Peyer's patch (tissue), 4 donors: ENCODE results near the gene SLC13A2. TPM values are rescaled to one million over a fixed set of nuclear protein-coding genes. Genes with fewer than 3 reads are reported as not detected.
"Not testable (repeated sequence)": the region's sequence is repeated elsewhere in the genome, so short reads cannot be mapped to it uniquely, and the experiment has no call there.

ENCODE experiments used
- DNase-seq, 3 donors: peaks; one replicate each; pipeline ENCODE4 v3.0.0-alpha.2; 2017 to 2019
- H3K27ac ChIP-seq, 4 donors: fragments of 200-600 bp; sonication (generic); one replicate each; pipeline ENCODE4 v1.5.1; 2016 to 2019
- H3K27me3 ChIP-seq, 2 donors: fragments of 200-600 bp; sonication (generic); one replicate each; pipeline ENCODE4 v1.5.1; 2019
- H3K36me3 ChIP-seq, 3 donors: fragments of 200-600 bp; sonication (generic); one replicate each; pipeline ENCODE4 v1.5.1; 2016 to 2019
- H3K4me1 ChIP-seq, 4 donors: fragments of 200-600 bp; sonication (generic); one replicate each; pipeline ENCODE4 v1.5.1; 2016 to 2019
- H3K4me3 ChIP-seq, 4 donors: fragments of 200-600 bp; sonication (generic); 1 replicate in 3 of 4; 2 replicates in 1 of 4; pipeline ENCODE4 v1.5.1; 2016 to 2019; ENCODE audit warnings: mild to moderate bottlenecking in 1 of 4
- H3K9me3 ChIP-seq, 4 donors: fragments of 200-600 bp; sonication (generic); one replicate each; pipeline ENCODE4 v1.5.1; 2016 to 2019; ENCODE audit warnings: mild to moderate bottlenecking in 1 of 4
- POLR2A ChIP-seq, 2 donors: fragments of 450-650 bp; IDR thresholded peaks; one replicate each; pipeline ENCODE4 v1.5.1; 2017; ENCODE audit warnings: antibody characterized with exemption in 2 of 2, mild to moderate bottlenecking in 2 of 2, moderate library complexity in 2 of 2
- total RNA-seq, 4 donors: library from RNA; depleted of rRNA; stranded (reverse); fragments of >200 nt; gene quantifications; one replicate each; pipeline ENCODE4 v1.1.0, GENCODE V29; 2016
- TF ChIP-seq, protein P1 (sequence below), 6 experiments: fragments of 450-650 bp in 4 of 6; fragments of 200-600 bp in 2 of 6; sonication (generic) in 1 of 6; IDR thresholded peaks; one replicate each; pipeline ENCODE4 v1.5.1; 2017 to 2019; ENCODE audit warnings: antibody characterized with exemption in 6 of 6, mild to moderate bottlenecking in 3 of 6, moderate library complexity in 1 of 6

SLC13A2 gene
- total RNA-seq, 4 donors from 2014 or later, result 11.6 to 612 (median 544) TPM

GRCh38 chr17:28518578-28518977, 45.1 kb downstream of the SLC13A2 start:
- Histone ChIP-seq H3K9me3 (no peaks in the 10 kb centered on the region), H3K36me3 (no peaks in the 10 kb centered on the region), H3K27me3 (no peaks in the 10 kb centered on the region), H3K27ac (no peak overlapping the region), H3K4me3 (no peak overlapping the region), H3K4me1 (no peaks in the 10 kb centered on the region)
- TF ChIP-seq POLR2A (IDR thresholded peaks at IDR 0.05), result no peak
- DNase-seq, result no peak

DNA sequence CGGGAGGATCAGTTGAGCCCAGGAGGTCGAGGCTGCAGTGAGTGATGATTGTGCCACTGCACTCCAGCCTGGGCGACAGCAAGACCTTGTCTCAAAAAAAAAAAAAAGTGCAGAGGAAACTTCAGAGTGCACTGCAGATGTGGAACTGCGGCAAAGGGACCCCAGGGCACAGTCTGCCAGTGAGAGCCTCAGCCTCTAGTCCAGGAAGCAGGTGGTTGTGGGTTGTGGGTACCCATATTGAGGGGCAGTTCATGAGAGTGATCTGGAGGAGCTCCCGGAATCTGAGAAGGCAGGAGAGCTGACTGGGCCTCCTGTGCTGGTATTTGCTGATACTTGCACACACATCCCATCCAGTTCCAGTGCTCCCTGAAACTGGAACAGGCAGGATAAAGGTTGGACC, 45.8 kb downstream of the SLC13A2 start:
- Histone ChIP-seq H3K9me3 (no peaks in the 10 kb centered on the region), H3K4me1 (no peaks in the 10 kb centered on the region), H3K27me3 (no peaks in the 10 kb centered on the region), H3K27ac (no peak overlapping the region), H3K4me3 (no peak overlapping the region), H3K36me3 (no peaks in the 10 kb centered on the region)
- TF ChIP-seq, protein P1, sequence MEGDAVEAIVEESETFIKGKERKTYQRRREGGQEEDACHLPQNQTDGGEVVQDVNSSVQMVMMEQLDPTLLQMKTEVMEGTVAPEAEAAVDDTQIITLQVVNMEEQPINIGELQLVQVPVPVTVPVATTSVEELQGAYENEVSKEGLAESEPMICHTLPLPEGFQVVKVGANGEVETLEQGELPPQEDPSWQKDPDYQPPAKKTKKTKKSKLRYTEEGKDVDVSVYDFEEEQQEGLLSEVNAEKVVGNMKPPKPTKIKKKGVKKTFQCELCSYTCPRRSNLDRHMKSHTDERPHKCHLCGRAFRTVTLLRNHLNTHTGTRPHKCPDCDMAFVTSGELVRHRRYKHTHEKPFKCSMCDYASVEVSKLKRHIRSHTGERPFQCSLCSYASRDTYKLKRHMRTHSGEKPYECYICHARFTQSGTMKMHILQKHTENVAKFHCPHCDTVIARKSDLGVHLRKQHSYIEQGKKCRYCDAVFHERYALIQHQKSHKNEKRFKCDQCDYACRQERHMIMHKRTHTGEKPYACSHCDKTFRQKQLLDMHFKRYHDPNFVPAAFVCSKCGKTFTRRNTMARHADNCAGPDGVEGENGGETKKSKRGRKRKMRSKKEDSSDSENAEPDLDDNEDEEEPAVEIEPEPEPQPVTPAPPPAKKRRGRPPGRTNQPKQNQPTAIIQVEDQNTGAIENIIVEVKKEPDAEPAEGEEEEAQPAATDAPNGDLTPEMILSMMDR (IDR thresholded peaks at IDR 0.05), result no peak
- TF ChIP-seq POLR2A (IDR thresholded peaks at IDR 0.05), result no peak
- DNase-seq, result no peak

DNA sequence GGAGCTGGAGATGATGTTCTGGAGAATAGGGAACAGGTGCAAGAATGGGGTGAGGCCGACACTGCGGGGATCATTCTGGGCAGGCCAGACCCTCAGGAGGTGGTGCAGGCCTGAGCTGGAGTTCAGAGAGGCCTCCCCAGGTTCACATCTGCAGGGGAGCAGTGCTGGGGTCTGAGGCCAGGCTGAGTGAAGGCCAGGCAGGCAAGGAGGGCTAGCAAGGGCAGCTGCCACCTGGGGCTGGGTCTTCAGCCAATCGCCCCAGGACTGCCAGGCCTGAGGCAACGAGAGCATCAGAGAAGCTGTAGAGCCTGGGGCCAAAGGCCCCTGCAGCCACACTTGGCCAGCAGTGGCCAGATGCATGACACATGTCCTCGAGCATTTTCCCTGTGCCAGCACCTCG, 47.2 kb downstream of the SLC13A2 start:
- no peak overlapping the region for H3K4me3 ChIP-seq
- TF ChIP-seq, protein P1 (IDR thresholded peaks at IDR 0.05), result no peak
- TF ChIP-seq POLR2A (IDR thresholded peaks at IDR 0.05), result no peak
- no peaks in the 10 kb centered on the region for H3K9me3 ChIP-seq

GRCh38 chr17:28521311-28522085, 48.1 kb downstream of the SLC13A2 start:
- peaks cover 0 to 12% (median 0%) of the 10 kb centered on the region in 4 donors for H3K4me1 ChIP-seq
- no peak overlapping the region for H3K4me3 ChIP-seq
- DNase-seq, result no peak
- no peak overlapping the region for H3K27ac ChIP-seq
- H3K36me3 ChIP-seq, result no peaks in the 10 kb centered on the region
- no peaks in the 10 kb centered on the region for H3K9me3 ChIP-seq
- no peaks in the 10 kb centered on the region for H3K27me3 ChIP-seq
- TF ChIP-seq POLR2A (IDR thresholded peaks at IDR 0.05), result no peak
- TF ChIP-seq, protein P1 (IDR thresholded peaks at IDR 0.05), result no peak

More for the DNA sequence above, 47.2 kb downstream of the SLC13A2 start:
- Histone ChIP-seq H3K27me3 (no peaks in the 10 kb centered on the region), H3K36me3 (no peaks in the 10 kb centered on the region), H3K27ac (no peak overlapping the region), H3K4me1 (peaks cover 0 to 12% (median 0%) of the 10 kb centered on the region in 4 donors)
- no peak for DNase-seq

DNA sequence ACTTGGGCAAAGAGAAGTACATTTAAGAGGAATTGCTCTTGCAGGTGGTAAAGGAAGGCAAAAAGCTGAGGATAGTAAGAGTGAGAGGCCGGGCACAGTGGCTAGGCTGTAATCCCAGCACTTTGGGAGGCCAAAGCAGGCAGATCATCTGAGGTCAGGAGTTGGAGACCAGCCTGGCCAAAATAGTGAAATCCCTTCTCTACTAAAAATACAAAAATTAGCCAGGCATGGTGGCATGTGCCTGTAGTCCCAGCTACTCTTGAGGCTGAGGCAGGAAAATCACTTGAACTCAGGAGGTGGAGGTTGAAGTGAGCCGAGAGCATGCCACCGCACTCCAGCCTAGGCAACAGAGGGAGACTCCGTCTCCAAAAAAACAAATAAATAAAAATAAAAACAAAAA, 48.8 kb downstream of the SLC13A2 start:
- H3K27ac ChIP-seq, H3K27me3 ChIP-seq, DNase-seq, H3K36me3 ChIP-seq, H3K9me3 ChIP-seq, H3K4me3 ChIP-seq: not testable (repeated sequence)
- H3K4me1 ChIP-seq, result peaks cover 0 to 12% (median 0%) of the 10 kb centered on the region in 4 donors

- Histone ChIP-seq H3K4me1 (peaks cover 0 to 12% (median 0%) of the 10 kb centered on the region in 4 donors), H3K4me3 (no peak overlapping the region), H3K9me3 (no peaks in the 10 kb centered on the region), H3K27me3 (no peaks in the 10 kb centered on the region), H3K36me3 (no peaks in the 10 kb centered on the region), H3K27ac (no peak overlapping the region)
- TF ChIP-seq, protein P1 (IDR thresholded peaks at IDR 0.05), result no peak
- no peak for TF ChIP-seq POLR2A (IDR thresholded peaks at IDR 0.05)
- DNase-seq, result no peak
Measured at GRCh38 chr17:28523186-28523585, 49.7 kb downstream of the SLC13A2 start.
